Measurements from ENCODE around the gene HOTAIR.

Gene HOTAIR

DNA sequence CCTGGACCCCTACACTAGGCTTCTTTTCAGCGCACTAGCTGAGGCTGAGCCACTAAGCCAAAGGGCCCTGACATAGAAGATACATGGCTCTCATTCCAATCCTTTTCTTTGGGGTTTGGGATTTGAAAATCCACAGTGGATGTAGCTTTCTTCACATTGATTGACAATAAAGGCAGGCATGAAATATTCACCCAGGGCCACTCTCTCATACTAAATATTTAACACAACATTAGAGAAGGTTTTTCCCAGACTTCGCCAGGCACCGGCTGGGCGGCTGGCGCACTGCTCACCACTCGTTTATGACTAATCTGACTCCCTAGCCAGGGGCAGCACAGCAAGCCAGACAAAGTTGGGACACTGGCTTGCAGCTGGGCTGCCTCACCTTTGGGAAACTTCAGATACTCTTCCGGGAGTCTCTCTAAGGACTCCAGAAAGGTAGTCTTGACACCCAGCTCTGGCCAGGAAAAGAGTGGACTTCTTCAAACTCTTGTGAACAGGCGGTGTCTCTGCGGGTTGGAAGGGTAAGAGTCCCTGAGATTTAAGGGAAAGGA is 2.5 kb downstream of the HOTAIR start:
- DNase-seq (ENCODE audit: low read depth): no peak
- in situ Hi-C loops (cut with HindIII; ENCODE audit: low sequenced_read_pairs): no loop called here
- H3K4me3 ChIP-seq (ENCODE audit: low read depth, low read length): no peak overlapping the region
- TF ChIP-seq, protein P1, sequence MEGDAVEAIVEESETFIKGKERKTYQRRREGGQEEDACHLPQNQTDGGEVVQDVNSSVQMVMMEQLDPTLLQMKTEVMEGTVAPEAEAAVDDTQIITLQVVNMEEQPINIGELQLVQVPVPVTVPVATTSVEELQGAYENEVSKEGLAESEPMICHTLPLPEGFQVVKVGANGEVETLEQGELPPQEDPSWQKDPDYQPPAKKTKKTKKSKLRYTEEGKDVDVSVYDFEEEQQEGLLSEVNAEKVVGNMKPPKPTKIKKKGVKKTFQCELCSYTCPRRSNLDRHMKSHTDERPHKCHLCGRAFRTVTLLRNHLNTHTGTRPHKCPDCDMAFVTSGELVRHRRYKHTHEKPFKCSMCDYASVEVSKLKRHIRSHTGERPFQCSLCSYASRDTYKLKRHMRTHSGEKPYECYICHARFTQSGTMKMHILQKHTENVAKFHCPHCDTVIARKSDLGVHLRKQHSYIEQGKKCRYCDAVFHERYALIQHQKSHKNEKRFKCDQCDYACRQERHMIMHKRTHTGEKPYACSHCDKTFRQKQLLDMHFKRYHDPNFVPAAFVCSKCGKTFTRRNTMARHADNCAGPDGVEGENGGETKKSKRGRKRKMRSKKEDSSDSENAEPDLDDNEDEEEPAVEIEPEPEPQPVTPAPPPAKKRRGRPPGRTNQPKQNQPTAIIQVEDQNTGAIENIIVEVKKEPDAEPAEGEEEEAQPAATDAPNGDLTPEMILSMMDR (IDR thresholded peaks at IDR 0.05; ENCODE audit: low read depth, low read length, missing control alignments): no peak

DNA sequence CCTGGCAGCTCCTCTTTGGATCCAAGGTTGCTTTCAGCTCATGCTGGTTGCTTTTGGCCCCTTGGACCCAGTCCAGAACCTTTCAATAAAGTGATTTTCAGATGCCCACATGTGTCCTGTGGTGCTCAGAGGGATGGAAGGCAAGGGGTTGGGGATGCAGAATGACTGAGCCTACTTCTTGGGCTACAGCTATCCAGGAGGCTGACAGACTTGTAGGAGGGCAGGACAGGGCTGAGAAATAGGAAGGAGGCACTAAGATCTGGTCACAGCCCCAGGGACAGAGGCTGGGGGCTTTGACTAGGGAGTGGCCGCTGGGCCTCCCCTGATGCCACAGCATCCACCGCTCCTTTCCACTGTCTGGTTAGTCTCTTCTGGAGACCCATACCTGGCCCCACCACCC is 3.1 kb downstream of the HOTAIR start:
- no peak overlapping the region for H3K4me3 ChIP-seq (ENCODE audit: low read depth, low read length)
- in situ Hi-C loops (cut with HindIII; ENCODE audit: low sequenced_read_pairs): no loop called here
- TF ChIP-seq, protein P1 (IDR thresholded peaks at IDR 0.05; ENCODE audit: low read depth, low read length, missing control alignments): no peak
- DNase-seq (ENCODE audit: low read depth): no peak

DNA sequence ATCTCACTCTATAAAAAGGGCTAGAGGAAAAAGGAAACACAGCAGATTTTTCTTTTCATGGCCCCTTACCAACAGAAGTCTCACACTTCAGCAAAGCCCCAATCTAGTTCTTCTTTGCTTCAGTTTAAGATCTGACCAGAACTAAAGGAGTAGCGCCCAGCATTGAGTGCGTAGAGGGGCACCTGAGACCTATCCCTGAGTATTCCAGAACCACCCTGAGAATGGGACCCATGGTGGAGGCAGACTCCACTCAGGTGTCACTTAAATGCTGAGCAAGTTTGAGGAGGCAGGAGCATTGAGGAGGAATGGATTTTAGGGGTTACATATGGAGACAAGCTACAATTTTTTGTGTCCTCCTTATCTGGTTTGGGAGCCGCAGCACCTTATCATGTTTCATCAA is 3.6 kb downstream of the HOTAIR start:
- no peak for DNase-seq (ENCODE audit: low read depth)
- H3K4me3 ChIP-seq (ENCODE audit: low read depth, low read length): no peak overlapping the region
- in situ Hi-C loops (cut with HindIII; ENCODE audit: low sequenced_read_pairs): no loop called here
- TF ChIP-seq, protein P1 (IDR thresholded peaks at IDR 0.05; ENCODE audit: low read depth, low read length, missing control alignments): no peak

DNA sequence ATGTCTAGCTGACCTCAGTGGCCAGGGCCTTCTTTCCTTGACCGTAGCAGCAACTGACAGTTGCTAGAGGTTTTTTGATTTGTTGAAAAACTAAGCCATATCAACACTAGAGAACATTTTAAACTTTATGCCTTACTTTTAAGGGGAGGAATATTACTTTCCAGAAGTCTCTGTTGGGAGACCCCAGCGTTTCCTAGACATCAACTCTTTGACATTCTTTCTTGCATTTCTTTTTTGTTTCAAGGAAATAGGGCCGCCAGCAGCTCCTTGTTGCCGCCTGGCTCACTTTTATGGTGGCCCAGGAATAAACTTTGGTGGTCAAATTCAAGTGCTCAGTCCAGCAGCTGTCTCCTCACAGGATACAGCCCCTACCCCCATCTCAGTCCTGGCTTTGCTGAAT is 4.3 kb downstream of the HOTAIR start:
- TF ChIP-seq, protein P1 (IDR thresholded peaks at IDR 0.05; ENCODE audit: low read depth, low read length, missing control alignments): no peak
- DNase-seq (ENCODE audit: low read depth): no peak
- in situ Hi-C loops (cut with HindIII; ENCODE audit: low sequenced_read_pairs): no loop called here
- H3K4me3 ChIP-seq (ENCODE audit: low read depth, low read length): no peak overlapping the region

DNA sequence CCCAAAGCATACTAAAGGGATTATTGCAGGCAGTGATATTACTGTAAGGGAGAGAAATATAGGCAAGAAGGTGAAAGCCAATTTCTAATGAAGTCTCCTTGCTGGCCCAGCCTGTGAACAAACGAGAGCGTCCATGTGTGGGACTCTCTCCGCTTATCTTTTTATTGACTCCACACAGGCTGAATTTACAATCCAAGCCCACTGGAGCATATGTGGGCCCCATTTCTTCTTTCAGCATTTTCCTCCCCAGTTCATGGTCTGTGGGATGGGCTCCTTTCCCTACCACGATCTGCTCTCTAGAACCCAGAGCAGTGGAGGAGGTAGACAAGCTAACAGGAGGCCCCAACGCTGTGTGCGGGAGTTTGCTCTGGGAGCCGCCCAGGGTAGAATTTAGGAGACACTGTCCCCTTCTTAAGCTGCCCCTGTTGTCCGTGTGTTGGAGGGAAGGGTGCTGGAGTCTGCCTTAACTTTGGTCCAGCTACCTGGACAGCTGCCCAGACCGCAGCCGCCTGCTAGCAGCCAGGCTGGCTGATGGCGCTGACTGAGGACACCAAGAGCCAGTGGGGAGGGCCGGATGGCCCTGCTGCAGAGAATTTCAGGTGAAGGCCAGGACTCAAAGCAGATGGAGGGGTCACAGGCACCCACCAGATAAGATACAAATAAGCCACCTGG is 5.0 kb downstream of the HOTAIR start:
- TF ChIP-seq, protein P1 (IDR thresholded peaks at IDR 0.05; ENCODE audit: low read depth, low read length, missing control alignments): no peak
- no peak for DNase-seq (ENCODE audit: low read depth)
- no peak overlapping the region for H3K4me3 ChIP-seq (ENCODE audit: low read depth, low read length)
- in situ Hi-C loops (cut with HindIII; ENCODE audit: low sequenced_read_pairs): no loop called here

DNA sequence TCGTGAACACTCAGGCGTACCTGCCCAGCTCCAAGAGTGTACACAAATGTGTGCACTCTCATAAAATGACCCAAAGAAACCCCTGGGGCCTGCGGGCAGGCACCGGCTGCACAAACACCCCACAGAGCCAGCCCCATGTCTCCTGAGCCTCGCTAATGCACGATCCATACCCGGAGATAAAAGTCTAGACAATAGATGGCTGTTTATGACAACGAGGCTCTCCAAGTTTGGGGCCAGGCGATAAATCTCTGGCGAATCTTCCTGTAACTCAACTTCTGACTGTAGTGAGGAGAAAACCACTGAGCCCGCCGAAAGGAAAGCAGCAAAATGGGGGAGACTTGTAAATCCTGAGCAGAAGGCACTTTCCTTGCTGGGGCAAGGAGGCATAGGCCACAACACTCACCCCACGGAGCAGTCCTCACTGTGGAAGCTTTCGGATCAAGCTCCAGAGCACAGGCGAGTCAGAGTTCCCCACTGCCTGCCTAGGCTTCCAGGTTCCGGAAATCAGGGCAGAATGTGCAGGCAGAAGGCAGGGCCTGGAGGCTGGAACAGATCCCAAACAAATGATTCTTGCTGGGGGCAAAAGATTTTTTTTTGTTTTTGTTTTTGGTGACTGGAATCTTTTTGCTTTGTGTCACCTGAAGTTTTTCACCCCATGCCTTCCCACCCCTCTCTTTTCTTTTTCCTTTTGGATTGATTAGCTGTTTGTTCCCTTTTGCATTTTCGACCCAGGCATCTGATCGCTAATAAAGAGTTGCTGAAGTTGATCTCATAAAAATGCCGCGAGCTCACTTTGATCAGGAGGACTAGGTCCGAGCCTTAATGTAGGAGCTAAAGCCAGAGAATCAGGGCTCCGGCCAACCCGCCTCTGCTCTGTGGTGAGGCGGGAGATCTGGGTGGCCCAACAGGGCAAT is 6.3 kb downstream of the HOTAIR start:
- in situ Hi-C loops (cut with HindIII; ENCODE audit: low sequenced_read_pairs): no loop called here
- no peak overlapping the region for H3K4me3 ChIP-seq (ENCODE audit: low read depth, low read length)
- DNase-seq (ENCODE audit: low read depth): no peak
- TF ChIP-seq, protein P1 (IDR thresholded peaks at IDR 0.05; ENCODE audit: low read depth, low read length, missing control alignments): no peak
